Hindlimb muscle (tissue), 1 donor: ENCODE data around the gene CCDC172. TPM values are rescaled to one million over a fixed set of nuclear protein-coding genes. Genes with fewer than 3 reads are reported as not detected.
"Not testable (repeated sequence)": the region's sequence is repeated elsewhere in the genome, so short reads cannot be mapped to it uniquely, and the experiment has no call there.

Experiments
- DNase-seq: peaks from one replicate; pipeline ENCODE4 v3.0.0-alpha.2; 2013
- polyA plus RNA-seq: library from polyadenylated mRNA; unstranded; fragments of 120-200 nt; gene quantifications from one replicate; pipeline ENCODE4 v1.2.1, GENCODE V29; 2013; ENCODE audit not compliant: insufficient read length

Gene CCDC172
- polyA plus RNA-seq, 1 donor: not detected

- no peak for DNase-seq
Measured at GRCh38 chr10:116336866-116337265, 12.6 kb downstream of the CCDC172 start.

GRCh38 chr10:116352125-116352524 lies 27.9 kb downstream of the CCDC172 start:
- DNase-seq: no peak

- no peak for DNase-seq
Measured at GRCh38 chr10:116353817-116354216, 29.6 kb downstream of the CCDC172 start.

DNA sequence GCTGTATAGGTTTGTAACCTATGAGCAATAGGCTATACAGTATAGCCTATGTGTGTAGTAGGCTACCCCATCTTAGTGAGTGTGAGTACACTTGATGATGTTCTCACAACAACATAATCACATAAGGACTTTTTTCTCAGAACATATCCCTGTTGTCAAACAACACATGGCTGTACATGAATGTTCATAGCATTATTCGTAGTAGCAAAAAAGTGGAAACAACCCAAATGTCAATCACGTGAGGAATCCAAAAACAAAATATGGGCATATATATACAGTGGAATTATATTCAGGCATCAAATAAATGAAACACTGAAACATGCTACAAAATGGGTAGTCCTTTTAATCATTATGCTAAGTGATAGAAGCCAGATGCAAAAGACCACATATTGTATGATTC lies 31.1 kb downstream of the CCDC172 start:
- no peak for DNase-seq

- no peak for DNase-seq
Measured at GRCh38 chr10:116356833-116357232, 32.6 kb downstream of the CCDC172 start.

- no peak for DNase-seq
Measured at GRCh38 chr10:116364868-116365267, 40.6 kb downstream of the CCDC172 start.

DNA sequence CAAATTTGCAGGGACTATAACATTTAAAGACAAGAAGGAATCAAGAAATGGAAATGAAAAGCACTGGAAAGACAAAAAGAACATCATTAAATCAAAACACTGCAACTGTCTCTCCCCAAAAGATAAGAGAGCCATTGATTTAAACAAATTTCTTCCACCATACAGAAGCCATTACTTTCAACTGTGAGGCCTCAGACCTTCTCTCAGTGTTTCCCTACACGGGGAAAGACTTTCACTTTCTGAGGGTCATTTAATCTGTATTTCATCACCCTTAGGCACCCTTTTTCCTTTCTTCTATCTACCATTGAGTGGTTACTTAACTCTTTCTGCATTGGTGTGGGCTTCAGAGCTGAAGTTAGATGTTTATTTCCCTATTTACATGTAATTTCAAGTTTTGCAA lies 47.5 kb downstream of the CCDC172 start:
- no peak for DNase-seq

DNA sequence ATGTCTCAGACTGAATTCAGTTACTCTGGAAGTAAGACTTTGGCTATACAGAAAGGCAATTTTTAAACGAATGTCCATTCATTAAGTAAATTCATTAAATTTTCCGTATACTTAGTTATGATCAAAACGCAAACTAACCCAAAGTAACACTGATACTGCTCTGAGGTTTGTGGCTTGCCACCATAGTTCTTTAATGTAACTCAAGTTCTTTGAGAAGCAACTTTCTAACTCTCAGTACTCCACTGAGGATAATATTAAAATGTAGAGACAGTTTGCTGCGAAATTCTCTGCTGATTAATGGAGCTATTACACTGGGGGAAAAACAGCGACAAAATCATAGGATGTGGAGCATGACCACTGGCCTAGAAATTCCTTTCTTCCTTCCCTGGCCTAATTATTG lies 58.0 kb downstream of the CCDC172 start:
- DNase-seq: no peak

DNA sequence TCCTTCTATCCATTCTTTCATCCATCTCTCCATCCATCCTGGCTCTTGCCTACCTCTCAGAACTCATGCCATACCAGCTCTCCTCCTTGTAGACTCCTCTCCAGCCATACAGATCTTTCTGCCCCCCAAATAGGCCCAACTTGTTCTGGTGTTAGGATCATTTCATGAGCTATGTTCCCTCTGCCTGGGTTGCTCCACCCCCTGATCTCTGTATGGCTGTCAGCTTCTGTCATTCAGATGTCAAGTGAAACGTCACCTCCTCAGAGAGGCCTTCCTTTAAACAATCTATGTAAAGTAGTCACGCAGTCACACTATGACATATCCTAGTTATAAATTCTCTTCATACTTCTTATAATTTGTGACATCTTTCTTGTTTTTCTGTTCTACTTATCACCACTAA lies 61.1 kb downstream of the CCDC172 start:
- DNase-seq: no peak

- peak; percentile 38 for DNase-seq
Measured at GRCh38 chr10:116385994-116386809, 62.0 kb downstream of the CCDC172 start.

DNA sequence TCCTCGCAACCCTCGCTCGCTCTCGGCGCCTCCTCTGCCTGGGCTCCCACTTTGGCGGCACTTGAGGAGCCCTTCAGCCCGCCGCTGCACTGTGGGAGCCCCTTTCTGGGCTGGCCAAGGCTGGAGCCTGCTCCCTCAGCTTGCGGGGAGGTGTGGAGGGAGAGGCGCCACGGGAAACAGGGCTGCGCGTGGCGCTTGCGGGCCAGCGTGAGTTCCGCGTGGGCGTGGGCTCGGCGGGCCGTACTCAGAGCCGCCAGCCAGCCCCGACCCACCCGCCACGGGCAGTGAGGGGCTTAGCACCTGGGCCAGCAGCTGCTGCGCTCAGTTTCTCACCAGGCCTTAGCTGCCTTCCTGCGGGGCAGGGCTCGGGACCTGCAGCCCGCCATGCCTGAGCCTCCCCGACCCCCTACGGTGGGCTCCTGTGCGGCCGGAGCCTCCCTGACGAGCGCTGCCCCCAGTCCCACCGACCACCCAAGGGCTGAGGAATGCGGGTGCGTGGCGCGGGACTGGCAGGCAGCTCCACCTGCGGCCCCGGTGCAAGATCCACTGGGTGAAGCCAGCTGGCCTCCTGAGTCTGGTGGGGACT lies 69.1 kb downstream of the CCDC172 start:
- not testable (repeated sequence) for DNase-seq

DNA sequence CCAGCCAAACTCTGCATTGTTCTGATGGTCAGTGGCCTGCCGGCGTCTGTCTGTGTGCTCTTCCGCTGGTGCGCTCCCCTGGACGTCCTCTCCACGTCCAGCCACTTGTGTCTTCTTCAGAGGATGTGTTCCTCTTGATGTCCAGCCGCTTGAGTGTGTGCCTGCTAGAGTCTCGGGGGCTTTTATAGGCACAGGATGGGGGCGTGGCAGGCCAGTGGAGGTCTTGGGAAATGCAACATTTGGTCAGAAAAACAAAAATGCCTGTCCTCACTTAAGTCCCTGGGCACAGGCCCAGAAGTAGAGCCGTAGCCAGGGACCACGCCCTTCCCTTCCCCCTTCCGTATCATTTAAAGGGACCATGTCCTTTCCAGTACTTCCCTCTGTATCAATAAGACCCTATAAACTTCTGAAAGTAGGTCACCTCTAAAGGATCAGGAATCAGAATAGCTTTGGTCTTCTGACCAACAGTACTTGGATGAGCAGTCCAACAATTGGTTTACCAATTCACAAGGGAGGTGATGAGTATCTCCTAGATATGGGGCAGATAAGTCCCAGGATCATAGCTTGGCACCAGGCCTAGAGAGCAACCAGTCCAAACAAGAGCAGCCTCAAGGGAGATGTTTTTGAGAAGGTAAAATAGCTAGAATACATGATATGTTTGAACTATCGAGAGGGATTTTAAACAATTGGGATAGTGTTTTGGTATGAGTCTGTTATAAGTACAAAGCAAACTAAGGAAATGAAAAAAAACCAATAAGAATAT lies 71.2 kb downstream of the CCDC172 start:
- no peak for DNase-seq

DNA sequence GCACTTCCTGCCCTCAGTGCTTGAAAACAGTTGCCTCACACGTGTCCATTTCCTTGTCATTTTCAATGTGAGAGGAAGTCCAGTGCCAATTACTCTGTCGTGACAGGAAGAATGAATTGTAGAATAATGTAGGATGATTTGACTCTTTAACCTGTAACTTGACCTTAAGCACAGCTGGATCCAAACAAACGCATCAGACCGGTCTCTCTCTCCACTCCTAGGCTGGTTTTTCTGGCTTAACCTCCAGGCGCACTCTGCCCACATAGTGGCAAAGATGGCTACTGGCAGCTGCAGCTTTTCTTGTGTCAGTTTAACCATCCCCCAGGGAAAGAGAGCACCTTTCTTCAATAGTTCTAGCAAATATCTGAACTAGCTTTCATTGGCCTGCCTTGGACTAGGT lies 74.0 kb downstream of the CCDC172 start:
- no peak for DNase-seq

- DNase-seq: no peak
Measured at GRCh38 chr10:116402858-116403257, 78.6 kb downstream of the CCDC172 start.

DNA sequence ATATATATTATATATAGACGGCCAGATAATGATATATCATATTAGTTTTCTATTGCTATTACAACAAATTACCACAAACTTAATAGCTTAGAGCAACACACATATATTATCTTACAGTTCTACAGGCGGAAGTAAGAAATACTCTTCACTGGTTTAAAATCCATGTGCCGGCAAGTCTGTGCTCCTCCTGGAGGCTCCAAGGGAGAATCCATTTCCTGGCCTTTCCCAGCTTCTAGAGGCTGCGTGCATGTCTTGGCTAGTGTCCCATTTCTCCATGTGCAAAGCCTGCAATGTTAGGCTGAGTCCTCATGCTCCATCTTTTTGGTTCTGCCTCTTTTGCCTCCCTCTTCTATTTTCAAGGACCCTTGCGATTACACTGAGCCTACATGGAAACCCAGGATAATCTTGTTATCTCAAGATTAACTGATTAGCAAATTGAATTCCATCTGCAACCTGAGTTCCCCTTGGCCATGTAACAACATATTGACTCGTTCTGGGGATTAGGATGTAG lies 79.5 kb downstream of the CCDC172 start:
- DNase-seq: peak; percentile 7

- DNase-seq: no peak
Measured at GRCh38 chr10:116408719-116409118, 84.5 kb downstream of the CCDC172 start.

GRCh38 chr10:116410351-116410750 lies 86.1 kb downstream of the CCDC172 start:
- no peak for DNase-seq

- DNase-seq: no peak
Measured at GRCh38 chr10:116417821-116418220, 93.6 kb downstream of the CCDC172 start.

- DNase-seq: no peak
Measured at GRCh38 chr10:116418389-116418788, 94.1 kb downstream of the CCDC172 start.

DNA sequence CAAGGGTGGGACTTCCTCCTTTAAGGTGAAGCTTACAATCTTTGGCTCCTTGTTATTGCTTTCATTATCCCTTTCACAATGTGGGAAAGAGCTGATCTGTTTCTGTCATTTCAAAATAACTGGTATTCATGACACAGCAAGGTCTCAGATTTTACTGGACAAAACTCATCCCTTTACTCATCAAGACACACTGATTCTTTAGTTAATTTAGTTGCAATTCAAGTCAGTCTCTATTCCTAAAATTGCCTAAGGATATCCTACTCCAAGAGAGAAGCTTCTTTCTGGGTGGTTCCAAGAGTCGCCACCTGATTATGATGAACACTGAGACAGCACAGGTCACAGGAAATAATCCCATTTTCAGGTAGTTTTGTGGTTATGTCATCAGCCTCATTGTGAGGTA lies 97.6 kb downstream of the CCDC172 start:
- no peak for DNase-seq

DNA sequence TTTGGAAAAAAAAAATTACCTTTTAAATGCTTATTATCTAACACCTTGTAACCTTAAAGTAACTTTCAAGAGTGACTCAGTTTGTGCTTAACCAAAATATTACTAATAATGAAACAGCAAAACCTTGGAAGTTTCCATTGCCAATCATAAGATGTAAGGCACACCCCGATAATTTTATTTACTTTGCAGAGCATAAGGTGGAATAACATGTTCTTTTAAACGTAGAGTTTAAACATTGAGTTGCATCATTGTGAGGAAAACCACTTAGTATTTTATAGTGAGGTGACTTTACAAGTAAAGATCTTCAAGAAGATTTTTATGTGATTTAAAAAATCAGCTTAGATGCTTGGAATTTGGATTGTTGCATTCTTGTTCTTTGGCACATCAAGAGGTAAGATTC lies 103.4 kb downstream of the CCDC172 start, which contains the start of gene PNLIPRP3:
TSS of gene PNLIPRP3 (plus strand) at position 177 of the 400 bp plus-strand sequence. CDS start at position 343, 166 bp downstream.
- DNase-seq: no peak

DNA sequence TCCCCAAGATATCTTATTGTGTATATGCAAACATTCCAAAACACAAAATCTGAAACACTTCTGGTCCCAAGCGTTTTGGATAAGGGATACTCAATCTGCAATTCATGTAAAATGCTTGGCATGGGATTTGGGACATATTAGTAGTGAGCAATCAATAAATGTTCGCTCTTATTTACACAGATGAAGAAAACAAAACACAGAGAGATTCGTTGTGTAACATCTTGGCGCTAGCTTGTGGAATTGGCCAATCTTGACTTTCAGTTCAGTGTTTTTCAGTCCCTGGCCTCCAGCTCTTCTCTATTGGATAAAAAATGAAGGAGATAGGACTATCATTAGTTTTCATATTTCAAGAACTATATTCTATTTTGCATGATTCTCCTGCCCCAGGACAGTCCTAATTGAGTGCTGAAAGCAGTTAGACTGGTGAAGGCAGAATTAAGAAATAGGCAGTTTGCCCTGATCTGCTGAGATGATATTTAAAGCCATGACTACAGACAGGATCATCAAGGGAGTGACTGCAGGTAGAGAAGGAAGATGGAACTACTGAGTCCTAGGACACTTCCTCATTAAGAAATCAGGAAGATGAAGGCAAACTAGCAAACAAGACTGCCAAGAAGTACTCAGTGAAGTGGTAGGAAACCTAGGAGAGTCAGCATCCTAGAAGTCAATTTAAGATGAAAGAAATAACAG lies 105.2 kb downstream of the CCDC172 start:
- DNase-seq: no peak
